ENCODE data around the gene TNFRSF21.
A peak's percentile ranks its signal among the peaks of the same experiment; 100 is the strongest.
"Not testable (repeated sequence)": the region's sequence is repeated elsewhere in the genome, so short reads cannot be mapped to it uniquely, and the experiment has no call there.

TNFRSF21 gene

GRCh38 chr6:47309291-47310130 lies at the start of gene TNFRSF21:
Gene TNFRSF21 (minus strand): TSS chr6:47309905. CDS start chr6:47309511, 394 bp downstream.
- peak; percentile 55 to 76 for DNase-seq (ENCODE audit: low read depth in 1 of 2, low spot score in 1 of 2)

- DNase-seq (ENCODE audit: low read depth in 1 of 2, low spot score in 1 of 2): no peak
These were observed 48.9 kb upstream of the TNFRSF21 start for GRCh38 chr6:47358440-47359225.

GRCh38 chr6:47357827-47358226 lies 48.1 kb upstream of the TNFRSF21 start:
- DNase-seq (ENCODE audit: low read depth in 1 of 2, low spot score in 1 of 2): no peak

DNA sequence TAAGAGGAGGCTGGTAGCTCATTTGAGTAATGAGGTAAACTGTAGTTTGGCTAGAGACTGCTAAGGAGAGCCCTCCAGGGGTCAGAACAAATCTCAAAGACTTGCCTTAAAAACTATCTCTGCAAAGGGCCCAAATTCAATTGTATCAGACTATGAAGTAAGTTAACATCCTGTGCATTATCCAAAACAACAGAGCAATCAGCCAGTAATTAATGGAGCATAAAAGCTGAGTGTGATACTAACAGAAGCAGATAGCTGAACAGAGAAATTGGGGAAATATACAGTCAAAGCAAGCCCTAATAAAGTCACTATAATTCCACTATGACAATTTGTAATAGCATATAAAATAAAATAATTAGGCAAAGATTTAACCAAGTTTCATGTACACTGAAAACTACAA lies 45.8 kb upstream of the TNFRSF21 start:
- DNase-seq (ENCODE audit: low read depth in 1 of 2, low spot score in 1 of 2): no peak

- no peak for DNase-seq (ENCODE audit: low read depth in 1 of 2, low spot score in 1 of 2)
These were observed 44.2 kb upstream of the TNFRSF21 start for GRCh38 chr6:47353871-47354270.

GRCh38 chr6:47352966-47353365 lies 43.3 kb upstream of the TNFRSF21 start:
- no peak for DNase-seq (ENCODE audit: low read depth in 1 of 2, low spot score in 1 of 2)

DNA sequence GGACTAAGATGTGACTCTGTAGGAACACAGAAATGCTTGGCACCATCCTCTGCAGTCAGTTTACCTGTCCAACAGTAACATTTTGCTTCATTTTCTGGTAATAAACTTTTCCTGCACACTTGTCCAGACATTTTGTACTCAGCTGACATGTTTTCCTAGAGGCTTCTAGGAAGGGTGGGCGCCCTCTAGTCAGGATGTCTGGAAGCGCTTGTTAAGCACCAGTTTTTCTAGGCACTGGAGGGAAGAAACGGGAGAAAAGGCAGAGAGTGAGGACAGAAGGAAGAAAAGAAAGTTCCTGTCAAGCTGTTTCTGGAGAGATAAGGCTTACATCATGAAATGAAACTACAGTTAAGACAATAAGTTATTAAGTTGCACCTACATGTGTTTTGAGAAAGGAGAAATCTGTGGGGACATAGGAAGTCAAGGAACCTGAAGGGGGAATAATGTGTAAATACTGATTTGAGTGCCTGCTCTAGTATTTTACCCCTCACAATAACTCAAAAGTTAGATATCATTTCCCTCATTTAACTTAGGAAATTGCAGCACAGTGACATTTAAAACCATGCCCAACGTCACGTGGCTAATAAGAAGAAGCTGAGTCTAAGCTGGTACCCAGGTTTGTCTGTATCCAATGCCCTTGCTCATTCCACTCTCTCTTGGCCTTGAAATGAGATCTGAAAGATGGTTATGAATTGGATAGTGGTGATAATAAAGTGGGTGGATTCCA lies 42.7 kb upstream of the TNFRSF21 start:
- DNase-seq (ENCODE audit: low read depth in 1 of 2, low spot score in 1 of 2): no peak

DNA sequence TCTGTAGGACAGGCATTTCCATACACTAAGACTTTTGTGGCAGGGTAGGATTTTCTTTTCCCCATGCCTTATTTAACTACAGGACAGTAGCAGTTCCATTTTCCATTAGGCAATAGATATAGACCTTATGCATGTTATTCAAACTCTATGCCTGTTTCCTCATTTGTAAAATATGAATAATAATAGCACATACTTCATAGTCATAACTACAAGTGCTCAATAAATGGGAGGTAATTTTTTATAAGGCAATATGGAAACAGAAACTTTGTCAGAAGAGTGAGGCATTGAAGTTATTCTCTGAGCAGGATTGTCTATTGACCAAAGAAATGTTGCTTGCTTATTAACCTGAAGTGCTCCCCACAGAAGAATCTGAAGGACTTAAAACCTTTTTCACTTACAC lies 41.9 kb upstream of the TNFRSF21 start:
- no peak for DNase-seq (ENCODE audit: low read depth in 1 of 2, low spot score in 1 of 2)

DNA sequence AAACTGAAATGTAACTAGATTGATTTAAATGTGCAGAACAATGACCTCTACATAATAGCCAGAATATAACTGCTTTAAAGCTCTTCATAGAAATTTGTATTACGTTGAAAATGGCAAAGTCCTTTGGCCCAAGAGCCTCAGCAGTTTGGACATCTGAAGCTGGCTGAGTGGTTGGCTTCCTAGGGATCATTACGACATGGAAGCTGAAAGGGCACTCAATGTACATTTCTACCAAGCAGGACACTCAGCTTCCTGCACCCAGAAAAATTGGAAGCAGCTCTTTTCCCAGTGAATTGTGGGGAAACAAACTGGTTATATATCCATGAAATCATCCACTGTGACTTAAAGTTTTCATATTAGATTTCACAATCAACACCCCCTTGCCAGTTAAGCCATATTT lies 40.2 kb upstream of the TNFRSF21 start:
- DNase-seq (ENCODE audit: low read depth in 1 of 2, low spot score in 1 of 2): no peak

- DNase-seq (ENCODE audit: low read depth in 1 of 2, low spot score in 1 of 2): no peak
These were observed 38.7 kb upstream of the TNFRSF21 start for GRCh38 chr6:47348316-47348863.

DNA sequence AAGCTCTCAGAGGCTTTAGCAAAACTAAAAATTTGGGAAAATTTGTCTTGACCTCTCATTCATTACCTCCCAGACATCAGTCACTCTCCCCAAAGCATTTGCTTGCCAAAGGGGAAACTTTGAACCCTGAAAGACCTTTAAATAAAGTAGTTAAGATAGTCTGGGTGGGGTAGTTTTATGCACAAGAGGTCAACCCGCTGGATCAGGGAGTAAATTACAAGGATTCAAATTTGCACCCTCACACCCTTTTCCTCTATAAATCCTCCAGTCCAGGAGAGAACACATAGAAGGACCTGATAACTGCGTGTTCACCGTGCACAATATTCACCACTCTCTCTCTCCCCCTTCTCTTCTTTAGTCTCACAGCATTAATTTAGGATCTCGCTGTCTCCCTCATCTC lies 36.1 kb upstream of the TNFRSF21 start:
- DNase-seq (ENCODE audit: low read depth in 1 of 2, low spot score in 1 of 2): no peak

GRCh38 chr6:47344022-47344421 lies 34.3 kb upstream of the TNFRSF21 start:
- no peak for DNase-seq (ENCODE audit: low read depth in 1 of 2, low spot score in 1 of 2)

DNA sequence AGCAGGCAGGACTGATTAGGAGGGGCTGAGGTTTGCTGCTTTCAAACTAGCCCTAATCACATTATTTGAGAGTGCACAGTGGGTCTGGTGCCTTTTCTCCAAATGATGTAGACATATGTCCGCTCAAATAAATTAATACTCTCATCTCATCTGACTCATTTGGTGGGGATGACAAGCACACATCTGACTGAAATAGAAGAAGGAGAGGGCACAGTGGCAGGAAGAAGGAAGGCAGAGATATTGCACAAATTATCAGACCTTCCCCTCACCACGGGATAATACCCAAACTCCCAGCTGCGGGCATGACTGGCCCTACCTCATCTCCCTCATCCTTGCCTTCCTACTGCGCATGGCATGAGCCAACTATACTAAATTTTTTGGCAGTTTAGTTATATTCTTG lies 33.9 kb upstream of the TNFRSF21 start:
- DNase-seq (ENCODE audit: low read depth in 1 of 2, low spot score in 1 of 2): no peak

- no peak for DNase-seq (ENCODE audit: low read depth in 1 of 2, low spot score in 1 of 2)
These were observed 33.1 kb upstream of the TNFRSF21 start for GRCh38 chr6:47342824-47343223.

- no peak for DNase-seq (ENCODE audit: low read depth in 1 of 2, low spot score in 1 of 2)
These were observed 27.8 kb upstream of the TNFRSF21 start for GRCh38 chr6:47337519-47337918.

- DNase-seq (ENCODE audit: low read depth in 1 of 2, low spot score in 1 of 2): no peak
These were observed 26.6 kb upstream of the TNFRSF21 start for GRCh38 chr6:47336334-47336733.

GRCh38 chr6:47335466-47335865 lies 25.8 kb upstream of the TNFRSF21 start:
- no peak for DNase-seq (ENCODE audit: low read depth in 1 of 2, low spot score in 1 of 2)

GRCh38 chr6:47334334-47334733 lies 24.6 kb upstream of the TNFRSF21 start:
- no peak for DNase-seq (ENCODE audit: low read depth in 1 of 2, low spot score in 1 of 2)

DNA sequence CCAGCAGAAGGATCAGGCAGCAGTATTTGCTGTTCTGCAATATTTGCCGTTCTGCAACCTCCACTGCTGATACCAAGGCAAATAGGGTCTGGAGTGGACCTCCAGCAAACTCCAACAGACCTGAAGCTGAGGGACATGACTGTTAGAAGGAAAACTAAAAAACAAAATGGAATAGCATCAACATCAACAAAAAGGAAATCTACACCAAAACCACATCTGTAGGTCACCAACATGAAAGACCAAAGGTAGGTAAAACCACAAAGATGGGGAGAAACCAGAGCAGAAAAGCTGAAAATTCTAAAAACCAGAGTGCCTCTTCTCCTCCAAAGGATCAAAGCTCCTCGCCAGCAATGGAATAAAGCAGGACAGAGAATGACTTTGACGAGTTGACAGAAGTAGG lies 18.9 kb upstream of the TNFRSF21 start:
- not testable (repeated sequence) for DNase-seq (ENCODE audit: low read depth in 1 of 2, low spot score in 1 of 2)

- DNase-seq (ENCODE audit: low read depth in 1 of 2, low spot score in 1 of 2): not testable (repeated sequence)
These were observed 18.4 kb upstream of the TNFRSF21 start for GRCh38 chr6:47328139-47328538.

GRCh38 chr6:47323887-47324286 lies 14.2 kb upstream of the TNFRSF21 start:
- no peak for DNase-seq (ENCODE audit: low read depth in 1 of 2, low spot score in 1 of 2)
